NCI-H1105 (cell line): Measurements from ENCODE around the gene CELF1.
"Not testable (repeated sequence)": the region's sequence is repeated elsewhere in the genome, so short reads cannot be mapped to it uniquely, and the experiment has no call there.

Experiments
- DNase-seq: peaks from one replicate; lab custom pipeline; 2025; lab: John Stamatoyannopoulos, UW

The CELF1 gene

GRCh38 chr11:47573321-47573720 lies 20.4 kb upstream of the CELF1 start:
- DNase-seq = no peak

DNA sequence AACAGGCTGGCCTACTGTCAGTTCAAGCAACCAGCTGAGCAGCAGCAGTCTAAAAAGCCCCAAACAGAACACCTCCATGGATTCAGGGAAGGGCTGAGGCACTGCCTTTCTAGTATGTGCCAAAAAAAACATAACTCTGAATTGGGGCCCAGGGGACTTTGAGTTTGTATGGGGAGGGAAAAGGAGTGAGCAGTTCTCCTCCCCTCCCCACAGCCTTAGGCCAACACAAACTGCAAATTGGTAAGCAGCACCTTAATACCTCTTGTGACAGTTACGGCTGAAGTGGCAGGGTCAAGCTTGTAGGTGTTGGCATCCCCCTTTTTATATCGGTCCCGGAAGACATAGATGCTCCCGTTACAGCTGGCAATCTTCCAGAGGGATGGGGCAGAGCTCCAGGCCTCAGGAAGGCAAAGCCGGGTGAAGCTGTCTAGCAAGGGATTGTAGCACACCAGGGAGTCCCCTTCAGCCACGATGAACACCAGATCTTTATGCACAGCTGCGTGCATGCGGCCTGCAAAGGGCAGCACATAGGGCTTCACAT lies 19.9 kb upstream of the CELF1 start:
- no peak for DNase-seq

DNA sequence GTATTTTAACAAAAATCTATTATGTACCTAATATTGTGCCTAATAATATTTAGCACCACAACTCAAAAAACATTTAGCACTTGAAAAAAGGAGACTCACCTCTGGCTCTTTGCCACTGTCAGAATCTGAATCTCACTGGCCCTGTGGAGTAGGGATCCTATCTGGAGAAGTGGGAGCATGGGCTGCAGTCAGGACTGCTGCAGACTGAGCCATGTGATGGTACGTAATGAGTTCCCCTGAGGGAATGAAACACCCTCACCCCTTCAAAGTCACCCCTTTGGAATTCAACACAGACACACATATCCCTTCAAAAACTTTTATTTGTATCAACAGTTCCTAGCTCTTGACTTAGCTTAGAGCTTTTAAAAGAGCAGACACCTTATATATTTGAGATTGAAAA lies 19.0 kb upstream of the CELF1 start:
- DNase-seq = no peak

DNA sequence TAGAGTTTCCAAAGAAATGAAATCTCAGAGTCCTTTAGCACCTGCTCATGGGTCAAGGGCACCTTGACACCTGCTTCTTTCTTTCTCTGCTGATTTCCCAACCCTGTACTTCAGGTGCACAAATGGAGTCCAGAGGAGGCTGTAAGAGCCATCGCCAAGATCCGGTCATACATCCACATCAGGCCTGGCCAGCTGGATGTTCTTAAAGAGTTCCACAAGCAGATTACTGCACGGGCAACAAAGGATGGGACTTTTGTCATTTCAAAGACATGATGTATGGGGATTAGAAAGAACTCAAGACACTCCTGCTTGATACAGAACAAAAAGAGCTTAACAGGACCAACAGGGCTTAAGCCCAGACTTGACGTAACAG lies 18.4 kb upstream of the CELF1 start:
- DNase-seq = no peak

- DNase-seq = no peak
These were observed 17.9 kb upstream of the CELF1 start for GRCh38 chr11:47570651-47571356.

GRCh38 chr11:47569646-47570045 lies 16.7 kb upstream of the CELF1 start:
- DNase-seq = no peak

GRCh38 chr11:47566149-47566698 lies 13.3 kb upstream of the CELF1 start:
- DNase-seq = no peak

DNA sequence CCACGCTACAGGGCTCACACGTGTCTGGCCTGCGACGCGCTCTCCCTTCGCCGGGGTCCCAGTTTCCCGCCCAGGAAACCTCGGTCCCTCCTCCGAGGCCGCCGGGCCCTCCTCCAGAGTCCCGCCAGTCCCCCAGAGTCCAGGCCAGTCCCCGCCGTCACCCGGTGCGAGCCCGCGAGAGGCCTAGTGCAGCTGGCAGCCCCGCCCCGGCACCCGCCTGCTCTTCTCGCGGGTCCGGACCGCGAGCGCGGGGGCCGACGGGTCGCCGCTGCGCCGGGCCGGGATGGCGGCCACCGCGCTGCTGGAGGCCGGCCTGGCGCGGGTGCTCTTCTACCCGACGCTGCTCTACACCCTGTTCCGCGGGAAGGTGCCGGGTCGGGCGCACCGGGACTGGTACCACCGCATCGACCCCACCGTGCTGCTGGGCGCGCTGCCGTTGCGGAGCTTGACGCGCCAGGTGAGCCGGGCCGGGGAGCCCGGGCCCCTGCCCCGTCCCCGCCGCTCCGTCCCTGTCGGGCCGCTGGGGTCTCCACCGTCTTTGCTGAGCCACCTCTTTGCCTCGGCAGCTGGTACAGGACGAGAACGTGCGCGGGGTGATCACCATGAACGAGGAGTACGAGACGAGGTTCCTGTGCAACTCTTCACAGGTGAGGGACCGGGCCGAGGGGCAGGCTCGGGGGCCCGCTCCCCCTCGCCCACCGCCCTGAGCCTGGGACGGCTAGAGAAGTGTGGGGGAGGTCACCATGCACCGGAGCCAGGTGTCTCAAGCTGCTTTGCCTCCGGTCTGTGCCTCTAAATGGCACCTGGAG lies 12.6 kb upstream of the CELF1 start, which contains the start of gene PTPMT1:
Gene PTPMT1 (plus strand): TSS at position 260 of the 809 bp plus-strand sequence. CDS start 24 bp downstream, at position 284.
- DNase-seq = peak; percentile 26

DNA sequence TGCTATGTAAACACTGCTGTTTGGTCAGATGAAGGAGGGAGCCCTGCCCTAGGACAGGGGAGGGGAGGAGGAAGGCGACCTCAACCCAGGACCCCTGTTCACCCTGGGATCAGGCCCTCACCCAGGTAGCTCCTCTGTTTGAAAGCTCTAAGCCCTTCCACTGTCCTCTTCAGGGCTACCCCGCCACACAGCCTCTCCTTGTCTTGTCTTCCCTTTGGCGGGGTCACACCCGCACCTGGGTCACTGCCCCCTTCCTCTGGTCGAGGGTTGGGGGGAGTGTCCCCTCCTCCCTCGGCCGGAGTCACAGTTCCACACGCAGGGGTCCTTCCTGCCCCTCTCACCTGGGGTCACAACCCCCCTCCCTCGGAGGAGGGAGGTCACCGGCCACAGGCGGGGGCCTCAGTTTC lies 12.0 kb upstream of the CELF1 start:
- DNase-seq = no peak

- not testable (repeated sequence) for DNase-seq
These were observed 11.4 kb upstream of the CELF1 start for GRCh38 chr11:47564366-47564765.

DNA sequence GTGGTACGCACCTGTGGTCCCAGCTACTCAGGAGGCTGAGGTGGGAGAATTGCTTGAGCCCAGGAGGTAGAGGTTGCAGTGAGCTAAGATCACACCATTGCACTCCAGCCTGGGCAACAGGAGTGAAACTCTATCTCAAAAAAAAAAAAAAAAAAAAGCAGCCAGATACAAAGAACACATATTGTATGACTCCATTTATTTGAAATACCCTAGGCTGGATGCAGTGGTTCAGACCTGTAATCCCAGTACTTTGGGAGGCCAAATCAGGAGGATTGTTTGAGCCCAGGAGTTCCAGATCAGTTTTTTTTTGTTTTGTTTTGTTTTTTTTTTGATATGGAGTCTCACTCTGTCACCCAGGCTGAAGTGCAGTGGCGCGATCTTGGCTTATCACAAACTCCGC lies 9.5 kb upstream of the CELF1 start:
- not testable (repeated sequence) for DNase-seq

- DNase-seq = no peak
These were observed 7.5 kb upstream of the CELF1 start for GRCh38 chr11:47560426-47560825.

- no peak for DNase-seq
These were observed 5.8 kb upstream of the CELF1 start for GRCh38 chr11:47558695-47559094.

DNA sequence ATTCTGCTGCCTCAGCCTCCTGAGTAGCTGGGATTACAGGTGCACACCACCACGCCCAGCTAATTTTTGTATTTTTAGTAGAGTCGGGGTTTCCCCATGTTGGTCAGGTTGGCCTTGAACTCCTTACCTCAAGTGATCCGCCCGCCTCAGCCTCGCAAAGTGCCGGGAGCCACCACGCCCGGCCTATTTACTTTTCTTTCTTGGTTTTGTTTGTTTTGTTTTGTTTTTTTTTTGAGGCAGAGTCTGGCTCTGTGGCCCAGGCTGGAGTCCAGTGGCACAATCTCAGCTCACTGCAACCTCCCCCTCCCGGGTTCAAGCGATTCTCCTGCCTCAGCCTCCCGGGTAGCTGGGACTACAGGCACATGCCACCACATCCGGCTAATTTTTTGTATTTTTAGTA lies 4.1 kb upstream of the CELF1 start:
- not testable (repeated sequence) for DNase-seq

GRCh38 chr11:47553406-47553743 lies 443 bp upstream of the CELF1 start:
- no peak for DNase-seq

GRCh38 chr11:47552056-47552565 lies 821 bp downstream of the CELF1 start:
- DNase-seq = no peak

DNA sequence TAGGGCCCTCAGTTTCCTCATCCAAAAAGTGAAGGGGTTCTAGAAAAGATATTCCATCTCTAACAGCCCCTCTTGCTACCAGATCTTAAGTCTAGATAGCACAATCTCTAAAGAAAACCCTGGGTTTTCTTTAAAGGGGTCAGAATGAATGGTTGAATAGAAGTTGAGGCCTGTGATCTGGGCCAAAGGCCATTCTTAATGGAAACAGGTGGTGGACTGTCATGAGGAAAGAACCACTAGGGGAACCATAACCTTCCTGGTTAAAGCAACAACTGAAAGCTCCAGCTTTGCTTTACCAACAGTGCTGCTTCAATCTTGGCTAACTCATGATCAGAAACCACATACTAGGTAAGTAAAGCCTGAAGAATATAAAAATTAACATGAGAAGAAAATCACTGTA lies 1.8 kb downstream of the CELF1 start:
- DNase-seq = no peak

GRCh38 chr11:47550288-47551047 lies 2.5 kb downstream of the CELF1 start:
- no peak for DNase-seq

DNA sequence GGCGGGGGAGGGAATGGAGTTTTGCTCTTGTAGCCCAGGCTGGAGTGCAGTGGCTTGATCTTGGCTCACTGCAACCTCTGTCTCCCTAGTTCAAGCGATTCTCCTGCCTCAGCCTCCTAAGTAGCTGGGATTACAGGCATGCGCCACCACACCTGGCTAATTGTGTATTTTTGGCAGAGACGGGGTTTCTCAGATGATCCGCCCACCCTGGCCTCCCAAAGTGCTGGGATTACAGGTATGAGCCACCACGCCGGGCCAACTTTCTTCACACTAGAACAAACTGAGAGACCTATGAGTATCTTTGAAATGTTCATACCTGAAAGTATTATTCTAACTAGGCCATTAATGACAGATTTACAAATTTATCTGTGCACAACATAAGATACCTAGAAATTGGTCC lies 6.7 kb downstream of the CELF1 start:
- not testable (repeated sequence) for DNase-seq

DNA sequence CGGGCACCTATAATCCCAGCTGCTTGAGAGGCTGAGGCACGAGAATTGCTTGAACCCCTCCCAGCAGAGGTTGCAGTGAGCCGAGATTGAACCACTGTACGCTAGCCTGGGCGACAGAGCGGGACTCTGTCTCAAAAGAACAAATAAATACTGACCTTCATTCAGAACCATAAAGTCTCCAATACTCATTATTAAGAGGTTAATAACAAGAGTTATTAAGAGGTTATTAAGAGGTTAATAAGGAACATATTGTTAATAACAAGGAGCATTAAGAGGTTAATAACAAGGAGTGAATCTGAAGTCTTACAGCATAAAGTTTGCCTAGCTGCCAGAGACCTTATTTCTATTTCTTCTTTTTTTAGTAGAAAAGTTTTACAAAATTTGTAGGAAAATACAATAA lies 7.6 kb downstream of the CELF1 start:
- DNase-seq = no peak

- no peak for DNase-seq
These were observed 11.9 kb downstream of the CELF1 start for GRCh38 chr11:47541070-47541469.

DNA sequence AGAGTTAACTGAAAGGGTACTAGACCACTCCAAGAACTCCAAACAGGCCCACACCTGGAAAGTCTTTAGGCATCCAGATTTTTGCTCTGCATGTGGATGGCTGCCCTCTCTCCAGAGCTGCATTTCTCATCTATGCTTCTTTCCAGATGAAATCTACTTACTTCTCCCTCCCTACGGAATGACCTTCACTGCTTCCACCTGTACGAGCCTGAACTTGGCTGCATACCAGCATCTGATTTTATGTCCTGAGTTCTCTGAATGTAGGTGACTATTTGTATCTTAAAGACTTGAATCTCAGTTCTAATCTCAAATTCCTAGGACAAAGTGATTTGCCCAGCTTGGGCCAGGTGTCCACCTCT lies 13.3 kb downstream of the CELF1 start:
- DNase-seq = no peak
